Lower leg skin (tissue), 4 donors: ENCODE data around the gene STAT1. TPM values are rescaled to one million over a fixed set of nuclear protein-coding genes. Genes with fewer than 3 reads are reported as not detected.

ENCODE experiments used
- DNase-seq, 2 donors: peaks; one replicate each; pipeline ENCODE4 v3.0.0-alpha.2; 2019; ENCODE audit warnings: low spot score in 2 of 2
- H3K4me3 ChIP-seq: fragments of 200-600 bp; sonication (generic); 2 replicates; pipeline ENCODE4 v1.5.1; 2017; ENCODE audit warnings: mild to moderate bottlenecking, low read depth; ENCODE audit not compliant: poor library complexity, severe bottlenecking
- POLR2A ChIP-seq, 2 donors: fragments of 450-650 bp; IDR thresholded peaks; one replicate each; pipeline ENCODE4 v1.6.1; 2016 to 2017; ENCODE audit warnings: antibody characterized with exemption in 2 of 2, mild to moderate bottlenecking in 1 of 2, moderate library complexity in 1 of 2
- WGBS, 2 donors: methylation state at CpG; one replicate each; pipeline ENCODE4 v1.1.5; 2018; 5-methylcytosine and 5-hydroxymethylcytosine counted together
- intact Hi-C: fragments of 100-400 bp; cut with DNase I; formaldehyde crosslinking; loops from one replicate; pipeline ENCODE4 v1.15.0; 2023; ENCODE audit warnings: low total_unique reads
- total RNA-seq, 4 donors: library from RNA; depleted of rRNA; stranded (reverse); fragments of >200 nt; gene quantifications; one replicate each; pipeline ENCODE4 v1.1.0, GENCODE V29; 2016
- TF ChIP-seq, protein P1 (sequence below), 3 donors: fragments of 450-650 bp; IDR thresholded peaks; one replicate each; pipeline ENCODE4 v1.5.1; 2016; ENCODE audit warnings: antibody characterized with exemption in 3 of 3, mild to moderate bottlenecking in 3 of 3, moderate library complexity in 2 of 3

Gene STAT1
- total RNA-seq, 4 donors from 2014 or later: 37.5 to 55.6 (median 45.5) TPM

DNA sequence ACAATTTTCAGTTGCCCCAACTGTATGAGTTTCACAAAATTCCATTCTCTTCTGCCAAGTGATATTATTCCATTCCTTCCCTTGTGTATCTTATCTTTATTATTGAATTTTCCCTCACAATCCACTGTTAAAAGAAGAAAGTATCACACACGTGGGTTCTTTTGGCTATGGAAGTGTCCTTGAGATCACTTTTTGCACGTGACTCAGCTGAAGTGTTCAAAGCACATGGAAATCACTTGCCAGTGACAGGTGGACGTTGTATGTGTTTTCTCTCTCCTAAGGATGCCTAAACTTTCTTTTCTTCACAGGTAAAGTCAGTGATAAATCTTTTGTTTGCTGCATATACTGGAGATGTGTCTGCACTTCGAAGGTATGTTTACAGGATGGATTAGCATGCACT, 60.7 kb downstream of the STAT1 start:
- intact Hi-C loops: no loop called here
- DNase-seq: no peak
- no peak overlapping the region for H3K4me3 ChIP-seq
- no peak for TF ChIP-seq POLR2A (IDR thresholded peaks at IDR 0.05)
- TF ChIP-seq, protein P1, sequence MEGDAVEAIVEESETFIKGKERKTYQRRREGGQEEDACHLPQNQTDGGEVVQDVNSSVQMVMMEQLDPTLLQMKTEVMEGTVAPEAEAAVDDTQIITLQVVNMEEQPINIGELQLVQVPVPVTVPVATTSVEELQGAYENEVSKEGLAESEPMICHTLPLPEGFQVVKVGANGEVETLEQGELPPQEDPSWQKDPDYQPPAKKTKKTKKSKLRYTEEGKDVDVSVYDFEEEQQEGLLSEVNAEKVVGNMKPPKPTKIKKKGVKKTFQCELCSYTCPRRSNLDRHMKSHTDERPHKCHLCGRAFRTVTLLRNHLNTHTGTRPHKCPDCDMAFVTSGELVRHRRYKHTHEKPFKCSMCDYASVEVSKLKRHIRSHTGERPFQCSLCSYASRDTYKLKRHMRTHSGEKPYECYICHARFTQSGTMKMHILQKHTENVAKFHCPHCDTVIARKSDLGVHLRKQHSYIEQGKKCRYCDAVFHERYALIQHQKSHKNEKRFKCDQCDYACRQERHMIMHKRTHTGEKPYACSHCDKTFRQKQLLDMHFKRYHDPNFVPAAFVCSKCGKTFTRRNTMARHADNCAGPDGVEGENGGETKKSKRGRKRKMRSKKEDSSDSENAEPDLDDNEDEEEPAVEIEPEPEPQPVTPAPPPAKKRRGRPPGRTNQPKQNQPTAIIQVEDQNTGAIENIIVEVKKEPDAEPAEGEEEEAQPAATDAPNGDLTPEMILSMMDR (IDR thresholded peaks at IDR 0.05): no peak
- 66 to 73% methylated on average over 4 of the region's 4 CpGs for WGBS, 2 donors

DNA sequence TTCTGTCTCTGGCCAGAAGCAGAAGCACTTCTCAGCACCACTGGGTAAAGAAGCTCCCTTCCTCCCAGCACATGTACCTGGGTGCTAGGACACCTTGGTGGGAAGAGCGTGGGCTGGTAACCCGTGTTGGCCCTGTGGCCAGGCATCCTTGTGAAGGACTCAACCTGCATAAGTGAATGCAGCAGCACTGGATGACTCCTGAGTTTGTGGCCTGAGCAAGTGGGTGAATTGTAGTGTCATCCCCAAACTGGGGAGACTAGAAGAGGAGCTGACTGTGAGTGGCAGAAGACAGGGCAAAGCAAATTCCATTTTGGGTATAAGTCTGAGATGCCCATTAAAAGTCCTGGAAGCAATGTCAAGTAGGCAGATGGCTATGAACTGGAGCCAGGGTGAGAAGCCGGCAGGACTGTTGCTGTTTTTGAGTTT, 63.4 kb downstream of the STAT1 start:
- WGBS, 2 donors: 94 to 95% methylated on average over 3 of the region's 3 CpGs
- H3K4me3 ChIP-seq: no peak overlapping the region
- intact Hi-C loops: no loop called here
- TF ChIP-seq, protein P1 (IDR thresholded peaks at IDR 0.05): no peak
- no peak for TF ChIP-seq POLR2A (IDR thresholded peaks at IDR 0.05)
- no peak for DNase-seq

- intact Hi-C loops: no loop called here
- 58 to 60% methylated on average over 2 of the region's 2 CpGs for WGBS, 2 donors
- no peak for DNase-seq
- TF ChIP-seq, protein P1 (IDR thresholded peaks at IDR 0.05): no peak
- TF ChIP-seq POLR2A (IDR thresholded peaks at IDR 0.05): no peak
- H3K4me3 ChIP-seq: no peak overlapping the region
Observed at GRCh38 chr2:190948671-190949070, 65.3 kb downstream of the STAT1 start.

DNA sequence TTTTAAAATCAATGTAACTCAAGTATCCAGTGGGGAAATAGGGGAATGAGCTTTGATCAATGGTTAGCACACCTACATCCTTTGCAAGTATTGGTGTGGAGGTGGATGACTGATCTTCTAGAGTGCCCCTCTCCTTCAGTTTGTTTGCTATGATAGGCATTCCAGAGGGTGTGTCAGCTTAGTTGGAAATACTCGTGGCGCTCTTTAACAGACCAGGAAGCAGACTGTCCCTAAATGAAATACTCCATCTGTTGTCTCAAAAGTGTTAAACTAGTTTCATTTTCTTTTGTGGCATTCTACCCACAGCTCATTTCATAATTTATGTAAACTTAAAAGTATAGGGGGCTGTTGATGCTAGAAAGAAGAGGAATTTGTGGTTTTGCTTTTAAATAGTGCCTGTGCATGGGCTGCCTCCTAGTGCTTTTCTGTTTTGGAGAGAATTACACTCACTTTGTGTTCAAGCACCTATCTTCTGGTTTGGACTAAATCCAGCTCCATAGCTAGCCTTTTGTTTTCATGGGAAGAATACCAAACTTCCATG, 66.2 kb downstream of the STAT1 start:
- no peak for DNase-seq
- H3K4me3 ChIP-seq: no peak overlapping the region
- TF ChIP-seq, protein P1 (IDR thresholded peaks at IDR 0.05): no peak
- TF ChIP-seq POLR2A (IDR thresholded peaks at IDR 0.05): no peak
- WGBS, 2 donors: 10 to 15% methylated on average over 2 of the region's 2 CpGs
- intact Hi-C loops: no loop called here

GRCh38 chr2:190947141-190947540, 66.8 kb downstream of the STAT1 start:
- TF ChIP-seq, protein P1 (IDR thresholded peaks at IDR 0.05): no peak
- no peak for TF ChIP-seq POLR2A (IDR thresholded peaks at IDR 0.05)
- no peak overlapping the region for H3K4me3 ChIP-seq
- WGBS, 2 donors: 23 to 30% methylated on average over 1 of the region's 1 CpG
- DNase-seq: no peak
- intact Hi-C loops: no loop called here

GRCh38 chr2:190943706-190944105, 70.3 kb downstream of the STAT1 start:
- no peak overlapping the region for H3K4me3 ChIP-seq
- intact Hi-C loops: no loop called here
- no peak for DNase-seq
- TF ChIP-seq POLR2A (IDR thresholded peaks at IDR 0.05): no peak
- TF ChIP-seq, protein P1 (IDR thresholded peaks at IDR 0.05): no peak
- 62 to 67% methylated on average over 2 of the region's 2 CpGs for WGBS, 2 donors
